Measurements from ENCODE around the gene BICDL2.

GRCh38 chr16:3070608-3071111 is 33.9 kb upstream of the BICDL2 start:
- TF ChIP-seq, protein P1, sequence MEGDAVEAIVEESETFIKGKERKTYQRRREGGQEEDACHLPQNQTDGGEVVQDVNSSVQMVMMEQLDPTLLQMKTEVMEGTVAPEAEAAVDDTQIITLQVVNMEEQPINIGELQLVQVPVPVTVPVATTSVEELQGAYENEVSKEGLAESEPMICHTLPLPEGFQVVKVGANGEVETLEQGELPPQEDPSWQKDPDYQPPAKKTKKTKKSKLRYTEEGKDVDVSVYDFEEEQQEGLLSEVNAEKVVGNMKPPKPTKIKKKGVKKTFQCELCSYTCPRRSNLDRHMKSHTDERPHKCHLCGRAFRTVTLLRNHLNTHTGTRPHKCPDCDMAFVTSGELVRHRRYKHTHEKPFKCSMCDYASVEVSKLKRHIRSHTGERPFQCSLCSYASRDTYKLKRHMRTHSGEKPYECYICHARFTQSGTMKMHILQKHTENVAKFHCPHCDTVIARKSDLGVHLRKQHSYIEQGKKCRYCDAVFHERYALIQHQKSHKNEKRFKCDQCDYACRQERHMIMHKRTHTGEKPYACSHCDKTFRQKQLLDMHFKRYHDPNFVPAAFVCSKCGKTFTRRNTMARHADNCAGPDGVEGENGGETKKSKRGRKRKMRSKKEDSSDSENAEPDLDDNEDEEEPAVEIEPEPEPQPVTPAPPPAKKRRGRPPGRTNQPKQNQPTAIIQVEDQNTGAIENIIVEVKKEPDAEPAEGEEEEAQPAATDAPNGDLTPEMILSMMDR (IDR thresholded peaks at IDR 0.05), result no peak
- TF ChIP-seq POLR2A (IDR thresholded peaks at IDR 0.05), result no peak
